ENCODE results near the gene PRSS50.

PRSS50 gene

GRCh38 chr3:46716461-46717441, 918 bp downstream of the PRSS50 start:
- intact Hi-C loops (cut with micrococcal nuclease), result no loop called here
- Mint-ChIP-seq H3K27ac (no peak overlapping the region), H3K4me3 (no peak overlapping the region), H3K27me3 (peaks cover 32% of the 10 kb centered on the region), H3K36me3 (ENCODE audit: low read depth) (no peaks in the 10 kb centered on the region), H3K9me3 (no peaks in the 10 kb centered on the region), H3K4me1 (ENCODE audit: low read depth) (peaks cover 9% of the 10 kb centered on the region)

GRCh38 chr3:46715507-46716175, 2.0 kb downstream of the PRSS50 start:
- Mint-ChIP-seq H3K27me3 (peaks cover 30% of the 10 kb centered on the region), H3K36me3 (ENCODE audit: low read depth) (no peaks in the 10 kb centered on the region), H3K4me3 (no peak overlapping the region), H3K4me1 (ENCODE audit: low read depth) (peaks cover 9% of the 10 kb centered on the region), H3K9me3 (no peaks in the 10 kb centered on the region), H3K27ac (no peak overlapping the region)
- intact Hi-C loops (cut with micrococcal nuclease), result no loop called here

GRCh38 chr3:46714728-46715506, 2.8 kb downstream of the PRSS50 start:
- Mint-ChIP-seq H3K27me3 (peaks cover 30% of the 10 kb centered on the region), H3K36me3 (ENCODE audit: low read depth) (no peaks in the 10 kb centered on the region), H3K27ac (no peak overlapping the region), H3K4me3 (no peak overlapping the region), H3K4me1 (ENCODE audit: low read depth) (peaks cover 9% of the 10 kb centered on the region), H3K9me3 (no peaks in the 10 kb centered on the region)
- intact Hi-C loops (cut with micrococcal nuclease), result no loop called here

- Mint-ChIP-seq H3K4me3 (no peak overlapping the region), H3K9me3 (no peaks in the 10 kb centered on the region), H3K4me1 (ENCODE audit: low read depth) (peaks cover 9% of the 10 kb centered on the region), H3K36me3 (ENCODE audit: low read depth) (no peaks in the 10 kb centered on the region), H3K27me3 (peaks cover 26% of the 10 kb centered on the region), H3K27ac (no peak overlapping the region)
- intact Hi-C loops (cut with micrococcal nuclease), result no loop called here
These were observed 3.6 kb downstream of the PRSS50 start for GRCh38 chr3:46713898-46714552.

- Mint-ChIP-seq H3K36me3 (ENCODE audit: low read depth) (no peaks in the 10 kb centered on the region), H3K27me3 (peaks cover 24% of the 10 kb centered on the region), H3K4me3 (no peak overlapping the region), H3K4me1 (ENCODE audit: low read depth) (peaks cover 9% of the 10 kb centered on the region), H3K27ac (no peak overlapping the region), H3K9me3 (no peaks in the 10 kb centered on the region)
- intact Hi-C loops (cut with micrococcal nuclease), result no loop called here
These were observed 4.4 kb downstream of the PRSS50 start for GRCh38 chr3:46713050-46713897.

GRCh38 chr3:46712191-46713049, 5.2 kb downstream of the PRSS50 start:
- no peak overlapping the region for H3K27ac Mint-ChIP-seq
- peaks cover 4% of the 10 kb centered on the region for H3K4me1 Mint-ChIP-seq (ENCODE audit: low read depth)
- H3K4me3 Mint-ChIP-seq, result no peak overlapping the region
- H3K9me3 Mint-ChIP-seq, result no peaks in the 10 kb centered on the region
- no peaks in the 10 kb centered on the region for H3K36me3 Mint-ChIP-seq (ENCODE audit: low read depth)
- intact Hi-C loops (cut with micrococcal nuclease), result no loop called here
- H3K27me3 Mint-ChIP-seq, result peaks cover 25% of the 10 kb centered on the region

GRCh38 chr3:46711760-46712159, 5.9 kb downstream of the PRSS50 start:
- intact Hi-C loops (cut with micrococcal nuclease), result no loop called here
- peaks cover 4% of the 10 kb centered on the region for H3K4me1 Mint-ChIP-seq (ENCODE audit: low read depth)

GRCh38 chr3:46711305-46711704, 6.4 kb downstream of the PRSS50 start:
- Mint-ChIP-seq H3K4me3 (no peak overlapping the region), H3K4me1 (ENCODE audit: low read depth) (peaks cover 4% of the 10 kb centered on the region), H3K27me3 (peaks cover 30% of the 10 kb centered on the region), H3K27ac (no peak overlapping the region), H3K36me3 (ENCODE audit: low read depth) (no peaks in the 10 kb centered on the region), H3K9me3 (no peaks in the 10 kb centered on the region)
- intact Hi-C loops (cut with micrococcal nuclease), result no loop called here

More at GRCh38 chr3:46711760-46712159, 5.9 kb downstream of the PRSS50 start:
- Mint-ChIP-seq H3K4me3 (no peak overlapping the region), H3K27ac (no peak overlapping the region), H3K36me3 (ENCODE audit: low read depth) (no peaks in the 10 kb centered on the region), H3K9me3 (no peaks in the 10 kb centered on the region), H3K27me3 (peaks cover 26% of the 10 kb centered on the region)

GRCh38 chr3:46710671-46711295, 6.9 kb downstream of the PRSS50 start:
- Mint-ChIP-seq H3K9me3 (no peaks in the 10 kb centered on the region), H3K4me3 (no peak overlapping the region), H3K36me3 (ENCODE audit: low read depth) (no peaks in the 10 kb centered on the region), H3K27ac (no peak overlapping the region), H3K4me1 (ENCODE audit: low read depth) (no peaks in the 10 kb centered on the region), H3K27me3 (peaks cover 31% of the 10 kb centered on the region)
- intact Hi-C loops (cut with micrococcal nuclease), result no loop called here

GRCh38 chr3:46710229-46710628, 7.4 kb downstream of the PRSS50 start:
- Mint-ChIP-seq H3K36me3 (ENCODE audit: low read depth) (no peaks in the 10 kb centered on the region), H3K27ac (no peak overlapping the region), H3K4me3 (no peak overlapping the region), H3K4me1 (ENCODE audit: low read depth) (no peaks in the 10 kb centered on the region), H3K27me3 (peaks cover 34% of the 10 kb centered on the region), H3K9me3 (no peaks in the 10 kb centered on the region)
- intact Hi-C loops (cut with micrococcal nuclease), result no loop called here

GRCh38 chr3:46709721-46710120, 7.9 kb downstream of the PRSS50 start:
- intact Hi-C loops (cut with micrococcal nuclease), result loop anchor here (10.0 kb wide), 1 partner anchor 285 kb away; no protein-coding TSS in a partner anchor
- Mint-ChIP-seq H3K9me3 (no peaks in the 10 kb centered on the region), H3K4me1 (ENCODE audit: low read depth) (no peaks in the 10 kb centered on the region)

More at GRCh38 chr3:46709721-46710120, 7.9 kb downstream of the PRSS50 start:
- Mint-ChIP-seq H3K4me3 (no peak overlapping the region), H3K36me3 (ENCODE audit: low read depth) (no peaks in the 10 kb centered on the region), H3K27ac (no peak overlapping the region), H3K27me3 (peaks cover 31% of the 10 kb centered on the region)

Measured in dendritic cell treated with granulocyte-macrophage colony-stimulating factor and Interleukin-4, amounts not matched to agents 40 ng/mL and 50 ng/mL, for 4 days (primary cell).